GM20000 (cell line): Measurements from ENCODE around the gene PLBD2.

Experiments
- DNase-seq: peaks from one replicate; pipeline ENCODE4 v3.0.0; 2012; ENCODE audit warnings: low spot score
- TF ChIP-seq, protein P1 (sequence below): IDR thresholded peaks from 2 replicates; pipeline ENCODE4 v1.5.1; 2012; ENCODE audit warnings: mild to moderate bottlenecking, control low read depth; ENCODE audit errors: extremely low read depth, missing control alignments

The PLBD2 gene

DNA sequence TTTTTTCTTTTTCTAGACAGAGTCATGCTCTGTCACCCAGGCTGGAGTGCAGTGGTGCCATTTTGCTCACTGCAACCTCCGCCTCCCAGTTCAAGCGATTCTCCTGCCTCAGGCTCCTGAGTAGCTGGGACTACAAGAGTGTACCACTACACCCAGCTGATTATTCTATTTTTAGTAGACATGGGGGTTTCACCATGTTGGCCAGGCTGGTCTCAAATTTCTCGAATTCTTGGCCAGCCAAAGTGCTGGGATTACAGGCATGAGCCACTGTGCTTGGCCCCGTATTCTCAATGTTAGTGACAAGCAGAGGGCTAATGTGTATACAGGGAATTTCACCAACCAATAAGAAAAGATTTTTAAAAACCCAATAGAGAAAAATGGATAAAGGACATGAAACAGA lies 8.4 kb downstream of the PLBD2 start:
- no peak for DNase-seq
- TF ChIP-seq, protein P1, sequence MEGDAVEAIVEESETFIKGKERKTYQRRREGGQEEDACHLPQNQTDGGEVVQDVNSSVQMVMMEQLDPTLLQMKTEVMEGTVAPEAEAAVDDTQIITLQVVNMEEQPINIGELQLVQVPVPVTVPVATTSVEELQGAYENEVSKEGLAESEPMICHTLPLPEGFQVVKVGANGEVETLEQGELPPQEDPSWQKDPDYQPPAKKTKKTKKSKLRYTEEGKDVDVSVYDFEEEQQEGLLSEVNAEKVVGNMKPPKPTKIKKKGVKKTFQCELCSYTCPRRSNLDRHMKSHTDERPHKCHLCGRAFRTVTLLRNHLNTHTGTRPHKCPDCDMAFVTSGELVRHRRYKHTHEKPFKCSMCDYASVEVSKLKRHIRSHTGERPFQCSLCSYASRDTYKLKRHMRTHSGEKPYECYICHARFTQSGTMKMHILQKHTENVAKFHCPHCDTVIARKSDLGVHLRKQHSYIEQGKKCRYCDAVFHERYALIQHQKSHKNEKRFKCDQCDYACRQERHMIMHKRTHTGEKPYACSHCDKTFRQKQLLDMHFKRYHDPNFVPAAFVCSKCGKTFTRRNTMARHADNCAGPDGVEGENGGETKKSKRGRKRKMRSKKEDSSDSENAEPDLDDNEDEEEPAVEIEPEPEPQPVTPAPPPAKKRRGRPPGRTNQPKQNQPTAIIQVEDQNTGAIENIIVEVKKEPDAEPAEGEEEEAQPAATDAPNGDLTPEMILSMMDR, result no peak

DNA sequence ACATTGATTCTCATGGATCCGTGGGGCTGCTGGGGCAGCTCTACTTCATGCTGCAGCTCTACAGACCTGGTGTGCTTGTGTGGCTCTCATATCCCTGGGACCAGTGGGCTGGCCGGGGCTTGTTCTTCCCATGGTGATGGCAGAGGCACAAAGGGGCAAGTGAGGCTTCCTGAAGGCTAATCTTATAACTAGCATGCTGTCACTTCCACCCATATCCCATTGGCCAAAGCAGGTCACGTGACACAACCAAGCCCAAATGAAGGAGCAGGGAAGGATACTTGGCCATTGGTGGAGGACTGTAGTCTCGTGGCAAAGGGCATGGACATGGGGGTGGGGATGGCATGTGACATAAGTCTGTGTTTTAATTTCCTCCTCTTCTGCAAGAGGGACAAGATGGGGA lies 9.9 kb downstream of the PLBD2 start:
- DNase-seq, result no peak
- TF ChIP-seq, protein P1, result no peak

DNA sequence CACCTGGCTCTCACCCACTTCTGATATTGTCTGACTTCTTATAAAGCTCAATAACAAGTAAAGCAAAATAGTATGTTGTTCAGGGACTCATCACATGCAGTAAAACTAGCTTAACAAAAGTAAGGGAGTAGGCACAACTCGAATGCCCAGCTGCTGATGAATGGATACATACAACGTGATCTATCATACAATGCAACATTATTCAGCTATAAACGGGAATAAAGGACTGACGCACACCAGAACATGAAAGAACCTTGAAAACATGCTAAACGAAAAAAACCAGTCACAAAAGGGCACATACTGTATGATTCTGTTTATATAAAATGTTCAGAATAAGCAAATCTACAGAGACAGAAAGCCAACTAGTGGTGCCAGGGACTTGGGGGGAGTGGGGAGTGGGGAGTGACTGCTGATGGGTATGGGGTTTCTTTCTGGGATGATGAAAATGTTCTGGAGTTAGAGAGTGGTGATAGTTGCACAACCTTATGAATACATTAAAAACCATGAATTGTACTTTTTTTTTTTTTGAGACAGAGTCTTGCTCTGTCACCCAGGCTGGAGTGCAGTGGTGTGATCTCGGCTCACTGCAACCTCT lies 11.1 kb downstream of the PLBD2 start:
- DNase-seq, result no peak
- TF ChIP-seq, protein P1, result no peak

DNA sequence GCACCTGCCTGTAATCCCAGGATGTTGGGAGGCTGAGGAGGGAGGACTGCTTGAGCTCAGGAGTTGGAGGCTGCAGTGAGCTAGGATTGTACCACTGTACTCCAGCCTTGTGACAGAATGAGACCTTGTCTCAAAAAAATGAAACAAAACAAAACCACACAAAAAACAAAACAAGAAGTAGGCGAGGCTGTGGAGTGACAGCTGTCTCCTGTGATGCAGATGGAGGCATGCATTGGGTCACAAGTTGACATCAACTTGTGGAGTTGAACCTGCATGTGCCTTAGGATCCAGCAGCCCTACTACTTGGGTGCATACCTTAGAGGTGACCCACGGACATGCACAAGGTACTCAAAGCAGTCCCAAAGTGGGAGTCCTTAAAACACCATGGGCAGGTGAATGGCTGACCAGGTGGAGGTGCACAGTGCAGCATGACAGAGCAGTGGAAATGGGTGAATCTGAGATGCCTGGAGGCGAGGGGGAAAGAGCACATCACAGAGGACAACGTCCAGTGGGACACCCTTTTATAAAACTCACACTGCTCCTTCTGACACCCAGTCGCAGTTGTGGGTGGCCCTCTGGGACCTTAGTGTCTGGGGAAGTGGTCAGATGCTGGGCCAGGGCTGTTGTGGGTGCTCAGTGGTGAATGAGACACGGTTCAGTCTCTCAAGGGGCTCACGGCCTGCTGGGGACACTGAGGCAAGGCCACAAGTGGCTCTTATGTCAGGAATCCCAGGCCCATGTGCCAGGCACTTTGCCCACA lies 12.7 kb downstream of the PLBD2 start:
- no peak for DNase-seq
- TF ChIP-seq, protein P1, result no peak

DNA sequence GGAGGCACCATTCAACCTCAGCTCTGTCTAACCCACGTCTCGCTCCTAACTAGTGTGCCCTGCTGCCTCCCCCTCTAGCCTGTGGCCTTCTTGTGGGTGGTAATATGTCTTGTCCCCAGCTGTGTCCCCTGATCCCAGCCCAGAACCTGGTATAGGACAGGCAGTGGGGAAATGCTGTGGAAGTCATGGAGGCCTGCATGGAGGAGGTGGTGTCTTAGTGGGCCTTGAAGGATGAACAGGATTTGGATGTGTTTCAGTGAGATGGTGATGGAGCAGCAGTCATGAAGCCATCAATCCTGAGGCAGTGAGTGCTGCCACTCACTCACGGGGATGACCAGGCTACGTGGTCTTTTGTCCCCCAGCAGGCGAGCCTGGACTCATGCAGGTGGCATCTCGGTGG lies 13.4 kb downstream of the PLBD2 start:
- DNase-seq, result no peak
- TF ChIP-seq, protein P1, result no peak

DNA sequence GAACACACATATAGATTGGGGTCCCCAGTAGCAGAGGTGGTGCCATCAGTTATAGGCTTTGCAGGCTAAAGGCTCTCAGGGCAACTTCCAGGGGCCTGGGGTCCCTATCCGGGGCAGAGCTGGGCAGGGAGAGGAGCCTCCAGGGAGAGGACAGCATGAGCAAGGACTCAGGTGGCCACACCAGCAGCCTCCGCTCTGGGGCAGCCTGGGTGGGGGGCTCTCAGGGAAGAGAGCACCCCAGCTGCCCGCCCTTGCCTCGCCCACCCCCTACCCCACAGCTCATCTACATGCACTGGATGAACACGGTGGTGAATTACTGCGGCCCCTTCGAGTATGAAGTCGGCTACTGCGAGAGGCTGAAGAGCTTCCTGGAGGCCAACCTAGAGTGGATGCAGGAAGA lies 14.0 kb downstream of the PLBD2 start:
- DNase-seq, result no peak
- TF ChIP-seq, protein P1, result no peak

DNA sequence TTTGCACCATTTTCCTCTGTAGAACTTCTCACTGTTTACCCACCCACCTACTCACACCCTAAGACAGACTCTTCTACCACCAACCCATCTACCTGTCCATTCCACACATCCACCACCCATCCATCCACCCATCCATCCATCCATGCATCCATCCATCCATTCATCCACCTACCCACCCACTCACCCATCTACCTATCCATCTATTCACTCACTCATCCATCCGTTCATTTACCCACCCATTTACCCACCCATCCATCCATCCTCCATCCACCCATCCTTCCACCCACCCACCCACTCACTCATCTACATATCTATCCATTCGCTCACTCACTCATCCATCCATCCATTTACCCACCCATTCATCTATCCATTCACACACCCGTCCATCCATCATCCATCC lies 15.1 kb downstream of the PLBD2 start:
- TF ChIP-seq, protein P1, result no peak
- no peak for DNase-seq
